ENCODE measurements around the gene EPSTI1.

The EPSTI1 gene

DNA sequence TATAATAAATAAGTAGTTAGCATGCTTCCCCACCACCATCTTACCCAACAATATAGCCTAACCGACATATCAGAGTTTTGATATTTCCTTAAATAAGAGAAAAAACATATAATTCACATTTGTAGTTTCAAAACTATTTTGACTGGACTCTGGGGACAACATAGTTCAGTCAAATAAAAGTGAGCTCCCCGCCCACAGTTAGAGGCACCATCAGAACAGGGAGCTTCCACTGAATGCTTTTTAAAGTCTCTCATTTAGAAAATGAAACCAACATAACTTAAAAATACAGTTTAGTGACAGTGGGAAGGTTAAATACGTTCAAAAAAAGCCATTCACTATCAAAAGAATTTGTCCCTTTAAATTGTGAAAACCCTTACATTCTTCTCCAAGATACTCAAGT is 92.8 kb downstream of the EPSTI1 start:
- TF ChIP-seq, protein P1, sequence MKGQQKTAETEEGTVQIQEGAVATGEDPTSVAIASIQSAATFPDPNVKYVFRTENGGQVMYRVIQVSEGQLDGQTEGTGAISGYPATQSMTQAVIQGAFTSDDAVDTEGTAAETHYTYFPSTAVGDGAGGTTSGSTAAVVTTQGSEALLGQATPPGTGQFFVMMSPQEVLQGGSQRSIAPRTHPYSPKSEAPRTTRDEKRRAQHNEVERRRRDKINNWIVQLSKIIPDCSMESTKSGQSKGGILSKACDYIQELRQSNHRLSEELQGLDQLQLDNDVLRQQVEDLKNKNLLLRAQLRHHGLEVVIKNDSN (IDR thresholded peaks at IDR 0.05) = no peak
- TF ChIP-seq YY1 (IDR thresholded peaks at IDR 0.05; ENCODE audit: low read depth) = no peak
- no peak for TF ChIP-seq TEAD4 (IDR thresholded peaks at IDR 0.05)
- TF ChIP-seq, protein P2, sequence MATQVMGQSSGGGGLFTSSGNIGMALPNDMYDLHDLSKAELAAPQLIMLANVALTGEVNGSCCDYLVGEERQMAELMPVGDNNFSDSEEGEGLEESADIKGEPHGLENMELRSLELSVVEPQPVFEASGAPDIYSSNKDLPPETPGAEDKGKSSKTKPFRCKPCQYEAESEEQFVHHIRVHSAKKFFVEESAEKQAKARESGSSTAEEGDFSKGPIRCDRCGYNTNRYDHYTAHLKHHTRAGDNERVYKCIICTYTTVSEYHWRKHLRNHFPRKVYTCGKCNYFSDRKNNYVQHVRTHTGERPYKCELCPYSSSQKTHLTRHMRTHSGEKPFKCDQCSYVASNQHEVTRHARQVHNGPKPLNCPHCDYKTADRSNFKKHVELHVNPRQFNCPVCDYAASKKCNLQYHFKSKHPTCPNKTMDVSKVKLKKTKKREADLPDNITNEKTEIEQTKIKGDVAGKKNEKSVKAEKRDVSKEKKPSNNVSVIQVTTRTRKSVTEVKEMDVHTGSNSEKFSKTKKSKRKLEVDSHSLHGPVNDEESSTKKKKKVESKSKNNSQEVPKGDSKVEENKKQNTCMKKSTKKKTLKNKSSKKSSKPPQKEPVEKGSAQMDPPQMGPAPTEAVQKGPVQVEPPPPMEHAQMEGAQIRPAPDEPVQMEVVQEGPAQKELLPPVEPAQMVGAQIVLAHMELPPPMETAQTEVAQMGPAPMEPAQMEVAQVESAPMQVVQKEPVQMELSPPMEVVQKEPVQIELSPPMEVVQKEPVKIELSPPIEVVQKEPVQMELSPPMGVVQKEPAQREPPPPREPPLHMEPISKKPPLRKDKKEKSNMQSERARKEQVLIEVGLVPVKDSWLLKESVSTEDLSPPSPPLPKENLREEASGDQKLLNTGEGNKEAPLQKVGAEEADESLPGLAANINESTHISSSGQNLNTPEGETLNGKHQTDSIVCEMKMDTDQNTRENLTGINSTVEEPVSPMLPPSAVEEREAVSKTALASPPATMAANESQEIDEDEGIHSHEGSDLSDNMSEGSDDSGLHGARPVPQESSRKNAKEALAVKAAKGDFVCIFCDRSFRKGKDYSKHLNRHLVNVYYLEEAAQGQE (IDR thresholded peaks at IDR 0.05; ENCODE audit: low read depth) = no peak
- TF ChIP-seq NFIC (IDR thresholded peaks at IDR 0.05) = no peak
- TF ChIP-seq ZBTB7A (IDR thresholded peaks at IDR 0.05; ENCODE audit: low read depth) = no peak
- no peak for TF ChIP-seq CREB1 (IDR thresholded peaks at IDR 0.05; ENCODE audit: low read depth)
- TF ChIP-seq FOXM1 (IDR thresholded peaks at IDR 0.05; ENCODE audit: borderline replicate concordance, low read depth) = no peak
- no peak for TF ChIP-seq RAD21 (IDR thresholded peaks at IDR 0.05; ENCODE audit: low read depth)
- no peak for TF ChIP-seq EP300 (IDR thresholded peaks at IDR 0.05; ENCODE audit: borderline replicate concordance)
- no peak for TF ChIP-seq CEBPB (IDR thresholded peaks at IDR 0.05)

DNA sequence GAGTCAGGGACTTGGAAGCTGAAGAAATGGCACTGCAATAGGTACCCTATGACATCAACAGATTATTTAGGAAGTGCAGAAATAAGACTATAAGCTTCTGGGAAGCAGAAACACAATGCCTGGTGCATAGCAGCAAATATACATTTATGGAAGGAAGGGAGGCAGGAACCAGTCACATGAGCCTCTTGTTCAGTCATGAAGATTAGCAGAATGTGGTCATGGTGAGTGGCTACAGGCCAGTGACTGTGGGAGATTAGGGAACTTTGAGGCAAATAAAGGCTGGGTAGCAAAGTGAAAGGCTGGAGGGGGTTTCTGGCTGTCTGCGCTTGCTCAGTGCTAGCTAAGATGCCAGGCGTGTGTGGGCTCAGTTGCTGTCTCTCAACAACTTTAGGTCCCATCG is 96.3 kb downstream of the EPSTI1 start:
- TF ChIP-seq NFIC (IDR thresholded peaks at IDR 0.05) = no peak
- TF ChIP-seq CREB1 (IDR thresholded peaks at IDR 0.05; ENCODE audit: low read depth) = no peak
- TF ChIP-seq CEBPB (IDR thresholded peaks at IDR 0.05) = no peak
- no peak for TF ChIP-seq TCF12 (IDR thresholded peaks at IDR 0.05; ENCODE audit: low read depth)
- TF ChIP-seq TAF1 (IDR thresholded peaks at IDR 0.05; ENCODE audit: low read depth) = no peak
- no peak for TF ChIP-seq TEAD4 (IDR thresholded peaks at IDR 0.05)
- TF ChIP-seq, protein P1 (IDR thresholded peaks at IDR 0.05) = no peak
- TF ChIP-seq, protein P3, sequence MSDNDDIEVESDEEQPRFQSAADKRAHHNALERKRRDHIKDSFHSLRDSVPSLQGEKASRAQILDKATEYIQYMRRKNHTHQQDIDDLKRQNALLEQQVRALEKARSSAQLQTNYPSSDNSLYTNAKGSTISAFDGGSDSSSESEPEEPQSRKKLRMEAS (IDR thresholded peaks at IDR 0.05) = no peak

DNA sequence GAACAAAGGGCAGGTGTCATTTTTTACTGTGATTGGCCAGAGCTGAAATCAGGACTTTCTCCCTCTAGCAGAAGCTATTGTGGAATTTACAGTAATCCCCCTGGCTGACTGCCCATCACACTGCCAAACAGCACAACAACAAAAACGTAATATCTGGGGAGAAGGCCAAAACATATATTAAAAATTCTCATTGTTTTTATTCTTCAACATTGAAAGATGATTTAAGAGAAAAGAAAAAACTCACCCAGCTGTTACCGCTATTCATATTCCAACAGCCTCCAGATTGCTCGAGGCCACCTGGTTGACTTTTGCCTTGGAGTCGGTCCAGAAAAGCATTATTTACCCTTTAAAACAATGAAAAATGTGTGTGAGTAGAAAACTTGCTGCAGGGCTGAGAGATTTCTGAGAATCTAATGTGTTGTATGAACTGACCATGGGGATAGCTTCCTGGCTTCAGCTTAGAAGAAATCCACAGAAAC is 97.2 kb downstream of the EPSTI1 start:
- no peak for TF ChIP-seq EP300 (IDR thresholded peaks at IDR 0.05; ENCODE audit: borderline replicate concordance)
- TF ChIP-seq, protein P2 (IDR thresholded peaks at IDR 0.05; ENCODE audit: low read depth) = no peak
- TF ChIP-seq NFIC (IDR thresholded peaks at IDR 0.05) = peak; percentile 32
- TF ChIP-seq TEAD4 (IDR thresholded peaks at IDR 0.05) = peak; percentile 17; the same call in 1 of the 2 replicates
- TF ChIP-seq TAF1 (IDR thresholded peaks at IDR 0.05; ENCODE audit: low read depth) = no peak

DNA sequence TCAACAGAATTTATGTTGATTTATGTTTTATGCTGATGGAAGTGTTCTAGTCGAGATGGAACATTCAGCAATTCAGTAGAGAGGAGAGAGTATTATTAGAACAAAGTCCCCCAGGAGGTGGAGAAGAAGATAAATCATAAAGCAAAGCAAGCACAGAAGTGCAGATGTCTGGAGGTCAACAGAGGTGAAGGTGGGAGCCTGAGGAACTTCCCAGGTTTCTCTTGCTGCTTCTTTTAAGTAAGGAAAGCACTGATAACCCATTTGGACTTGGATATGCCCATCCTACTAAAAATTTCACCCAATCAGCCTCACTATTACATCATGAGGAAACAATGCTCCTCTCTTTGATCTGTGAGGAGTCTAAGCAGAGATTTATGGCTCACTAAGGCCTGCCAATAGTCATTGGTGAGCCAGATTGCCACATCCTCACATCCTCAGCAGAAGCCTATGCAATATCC is 98.8 kb downstream of the EPSTI1 start:
- no peak for TF ChIP-seq TEAD4 (IDR thresholded peaks at IDR 0.05)
- no peak for TF ChIP-seq EP300 (IDR thresholded peaks at IDR 0.05; ENCODE audit: borderline replicate concordance)
- TF ChIP-seq EGR1 (IDR thresholded peaks at IDR 0.05) = no peak
- TF ChIP-seq TAF1 (IDR thresholded peaks at IDR 0.05; ENCODE audit: low read depth) = no peak
- TF ChIP-seq CEBPB (IDR thresholded peaks at IDR 0.05) = no peak
- no peak for TF ChIP-seq ZBTB7A (IDR thresholded peaks at IDR 0.05; ENCODE audit: low read depth)
- TF ChIP-seq, protein P2 (IDR thresholded peaks at IDR 0.05; ENCODE audit: low read depth) = no peak
- TF ChIP-seq CREB1 (IDR thresholded peaks at IDR 0.05; ENCODE audit: low read depth) = no peak
- TF ChIP-seq NFIC (IDR thresholded peaks at IDR 0.05) = no peak
- no peak for TF ChIP-seq RAD21 (IDR thresholded peaks at IDR 0.05; ENCODE audit: low read depth)
- TF ChIP-seq, protein P3 (IDR thresholded peaks at IDR 0.05) = no peak
- no peak for TF ChIP-seq YY1 (IDR thresholded peaks at IDR 0.05; ENCODE audit: low read depth)
- no peak for TF ChIP-seq FOXM1 (IDR thresholded peaks at IDR 0.05; ENCODE audit: borderline replicate concordance, low read depth)
- no peak for TF ChIP-seq TCF12 (IDR thresholded peaks at IDR 0.05; ENCODE audit: low read depth)
- TF ChIP-seq, protein P1 (IDR thresholded peaks at IDR 0.05) = no peak

Measured in Ishikawa (cell line).